HG03045 (cell line): ENCODE results near the gene FTL.

ENCODE experiments used
- ATAC-seq: cut with Tn5 transposase; IDR thresholded peaks from one replicate; pipeline ENCODE4 v1.9.1; 2021; ENCODE audit warnings: mild to moderate bottlenecking, moderate library complexity; ENCODE audit not compliant: unreplicated experiment

FTL gene

GRCh38 chr19:48964205-48965039 is 687 bp upstream of the FTL start:
- no peak for ATAC-seq

- peak; percentile 8 for ATAC-seq
Observed at GRCh38 chr19:48965806-48966540, 864 bp downstream of the FTL start.

DNA sequence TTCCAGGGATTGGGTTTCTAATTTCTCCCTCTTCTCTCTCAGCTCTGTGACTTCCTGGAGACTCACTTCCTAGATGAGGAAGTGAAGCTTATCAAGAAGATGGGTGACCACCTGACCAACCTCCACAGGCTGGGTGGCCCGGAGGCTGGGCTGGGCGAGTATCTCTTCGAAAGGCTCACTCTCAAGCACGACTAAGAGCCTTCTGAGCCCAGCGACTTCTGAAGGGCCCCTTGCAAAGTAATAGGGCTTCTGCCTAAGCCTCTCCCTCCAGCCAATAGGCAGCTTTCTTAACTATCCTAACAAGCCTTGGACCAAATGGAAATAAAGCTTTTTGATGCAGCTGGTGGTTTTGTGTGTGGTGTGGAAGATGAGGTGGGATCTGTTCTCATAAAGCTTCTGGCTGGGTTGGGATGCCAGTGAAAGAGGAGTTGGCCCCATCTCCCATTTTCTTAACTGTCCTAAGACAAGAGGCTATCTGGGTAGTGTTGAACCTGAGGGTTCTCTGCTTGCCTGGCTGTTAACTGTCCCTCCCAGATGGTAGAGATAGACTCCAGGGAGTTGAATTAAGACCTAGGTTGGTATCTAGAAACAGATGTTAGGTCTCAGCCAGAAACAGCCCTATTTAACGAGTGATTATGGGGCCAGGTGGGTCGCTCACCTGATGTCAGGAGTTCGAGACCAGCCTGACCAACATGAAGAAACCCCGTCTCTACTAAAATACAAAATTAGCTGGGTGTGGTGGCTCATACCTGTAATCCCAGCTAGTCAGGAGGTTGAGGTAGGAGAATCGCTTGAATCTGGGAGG is 1.6 kb downstream of the FTL start:
- no peak for ATAC-seq

GRCh38 chr19:48967346-48968178 is 2.5 kb downstream of the FTL start:
- ATAC-seq: no peak

- no peak for ATAC-seq
Observed at GRCh38 chr19:48968179-48968661, 3.1 kb downstream of the FTL start.

DNA sequence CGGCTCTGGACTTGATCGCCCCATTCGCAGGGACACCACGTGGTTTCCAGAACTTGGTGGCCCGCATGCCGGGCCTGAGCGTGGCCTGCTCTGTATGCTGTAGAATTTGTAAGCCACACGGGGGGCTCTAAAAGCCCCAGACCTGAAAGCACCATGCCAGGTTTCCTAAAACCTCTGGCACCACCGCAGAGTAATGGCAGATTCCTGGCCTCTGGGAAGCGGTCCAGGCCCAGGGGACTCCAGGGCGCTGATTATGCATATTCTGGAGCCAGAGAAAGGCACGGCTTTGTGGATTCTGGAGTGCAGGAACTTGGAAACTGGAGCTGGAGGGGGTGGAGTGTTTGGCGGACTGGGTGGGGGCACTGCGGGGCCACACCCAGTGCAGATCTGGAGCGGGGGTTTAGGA is 3.7 kb downstream of the FTL start:
- ATAC-seq: no peak

DNA sequence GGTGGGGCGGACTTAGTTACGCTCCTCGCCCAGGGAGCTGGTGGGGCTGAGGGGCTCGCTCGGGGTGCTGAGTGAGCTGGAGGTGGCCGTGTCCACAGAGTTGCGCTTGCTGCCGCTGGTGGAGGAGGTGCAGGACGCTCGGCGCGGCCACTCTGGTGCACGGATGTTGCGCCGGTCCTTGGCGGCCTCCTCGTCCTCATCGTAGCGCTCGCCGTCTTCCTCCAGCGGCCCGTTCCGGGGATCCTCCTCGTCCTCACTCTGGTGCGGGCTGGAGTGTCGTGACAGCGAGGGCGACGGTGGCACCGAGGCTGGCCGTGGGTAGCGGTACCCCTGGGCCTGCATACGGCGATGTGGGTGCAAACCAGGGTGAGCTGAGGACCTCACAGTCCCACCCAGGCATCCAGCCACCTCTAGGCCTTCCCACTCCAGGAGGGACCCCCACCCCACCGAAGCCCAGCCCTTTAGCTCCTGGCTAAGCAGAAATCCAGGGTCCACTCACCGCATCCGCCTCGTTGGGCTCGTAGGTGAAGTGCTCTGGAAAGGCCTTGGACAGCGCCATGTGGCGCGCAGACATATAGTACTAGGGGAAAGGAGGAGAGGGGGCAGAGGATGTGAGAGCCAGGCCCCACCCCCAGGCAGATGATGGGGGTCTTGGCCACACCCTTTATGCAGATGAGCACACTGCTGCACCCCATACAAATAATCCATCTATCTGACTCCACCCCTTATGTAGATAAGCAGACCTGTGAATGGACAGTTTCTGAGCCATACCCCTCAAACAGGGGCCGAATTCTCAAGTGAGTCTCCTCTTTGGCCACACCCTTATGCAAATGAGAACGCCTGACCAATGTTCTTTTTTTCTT is 4.4 kb downstream of the FTL start:
- no peak for ATAC-seq

DNA sequence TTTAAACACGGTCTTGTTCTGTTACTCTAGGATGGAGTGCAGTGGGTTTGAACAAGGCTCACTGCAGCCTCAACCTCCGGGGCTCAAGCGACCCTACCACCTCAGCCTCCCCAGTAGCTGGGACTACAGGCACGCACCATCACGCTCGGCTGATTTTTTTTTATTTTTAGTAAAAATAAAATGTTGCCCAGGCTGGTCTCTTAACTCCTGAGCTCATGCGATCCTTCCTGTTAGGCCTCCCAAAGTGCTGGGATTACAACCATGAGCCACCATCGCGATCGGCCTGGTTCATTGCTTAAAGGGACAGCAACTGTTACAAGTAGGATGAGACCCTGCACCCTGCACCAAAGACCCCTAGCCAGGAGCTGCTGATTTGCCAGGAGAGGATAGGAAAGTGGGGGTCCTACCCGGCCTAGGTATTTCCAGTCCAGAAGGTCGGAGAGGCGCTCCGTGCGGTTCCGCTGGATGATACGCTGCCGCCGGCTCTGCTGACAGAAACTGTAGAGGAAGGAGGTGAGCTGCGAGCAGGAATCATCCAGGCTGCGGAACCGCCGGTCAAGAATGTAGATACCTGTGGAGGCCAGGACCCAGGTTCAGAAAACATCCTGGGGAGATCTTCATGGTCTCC is 5.1 kb downstream of the FTL start:
- ATAC-seq: no peak

DNA sequence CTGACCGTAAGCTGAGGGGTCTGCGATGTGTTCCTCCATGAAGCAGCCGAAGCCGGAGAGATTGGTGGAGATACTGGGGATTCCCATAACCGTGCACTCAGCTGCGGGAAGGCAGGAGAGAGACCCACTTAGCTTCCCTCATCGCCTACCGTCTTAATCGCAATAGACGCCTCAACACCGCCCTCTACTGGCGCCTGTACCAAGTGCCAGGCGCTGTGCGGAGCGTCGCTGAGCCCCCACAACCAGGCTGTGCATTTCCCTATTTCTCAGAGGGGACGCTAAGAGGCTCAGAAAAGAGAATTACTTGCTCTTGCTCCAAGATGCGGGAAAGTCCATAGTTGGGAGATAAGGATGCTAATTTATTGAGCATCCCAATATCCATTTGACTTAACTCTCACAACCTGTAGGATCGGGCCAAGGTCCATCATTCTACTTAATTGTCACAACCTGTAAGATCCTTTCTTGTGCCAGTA is 5.8 kb downstream of the FTL start:
- no peak for ATAC-seq

GRCh38 chr19:48975947-48976847 is 11.1 kb downstream of the FTL start:
- ATAC-seq: no peak

DNA sequence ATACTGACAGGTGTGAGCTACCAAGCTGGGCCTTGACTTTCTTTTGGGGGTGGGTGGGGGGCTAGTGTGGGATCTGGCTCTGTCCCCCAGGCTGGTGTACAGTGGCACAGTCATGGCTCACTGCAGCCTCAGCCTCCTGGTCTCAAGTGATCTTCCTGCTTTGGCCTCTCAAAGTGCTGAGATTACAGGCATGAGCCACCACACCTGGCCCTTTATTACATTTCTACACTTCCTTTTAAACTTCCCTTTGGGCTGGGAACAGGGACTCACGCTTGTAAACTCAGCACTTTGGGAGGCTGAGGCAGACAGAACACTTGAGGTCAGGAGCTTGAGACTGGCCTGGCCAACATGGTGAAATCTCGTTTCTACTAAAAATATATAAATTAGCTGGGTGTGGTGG is 12.0 kb downstream of the FTL start:
- no peak for ATAC-seq

DNA sequence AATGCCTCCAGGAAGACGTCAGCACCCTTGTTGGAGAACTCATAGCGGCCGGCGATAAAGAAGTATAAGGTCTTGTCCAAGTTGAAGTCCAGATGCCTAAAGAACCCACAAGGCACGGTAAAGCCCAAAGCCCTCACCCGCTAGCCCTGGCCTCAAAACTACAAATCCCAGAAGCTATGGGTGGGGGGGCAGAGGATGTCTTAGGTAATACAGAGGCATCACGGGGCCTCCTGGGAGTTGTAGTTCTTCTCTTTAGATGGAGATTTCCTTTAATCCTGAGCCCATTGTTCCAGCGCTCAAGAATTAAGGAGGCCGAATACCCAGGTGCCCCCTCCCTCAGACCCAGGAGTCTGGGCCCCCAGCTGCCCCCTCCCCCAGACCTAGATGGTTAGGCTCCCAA is 17.2 kb downstream of the FTL start:
- ATAC-seq: no peak

DNA sequence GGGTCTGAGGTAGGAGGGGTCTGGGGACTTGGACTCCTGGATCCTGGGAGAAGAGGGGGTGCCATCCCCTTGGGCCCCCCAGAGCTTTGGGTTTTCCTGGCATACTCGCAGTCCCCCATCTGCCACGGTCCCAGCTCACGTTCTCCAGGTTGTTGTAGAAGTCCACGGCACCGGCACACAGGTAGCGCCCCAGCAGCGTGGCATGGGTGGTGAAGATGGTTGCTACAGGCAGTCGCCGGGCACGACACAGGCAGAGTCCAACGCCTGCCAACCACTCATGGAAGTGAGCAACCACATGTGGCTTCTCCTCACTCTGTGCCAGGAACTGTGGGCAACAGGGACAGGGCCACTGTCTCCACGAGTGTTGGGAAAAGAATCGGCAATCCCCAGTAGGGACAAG is 20.6 kb downstream of the FTL start:
- ATAC-seq: no peak

GRCh38 chr19:48986211-48986610 is 21.1 kb downstream of the FTL start:
- ATAC-seq: no peak

- ATAC-seq: no peak
Observed at GRCh38 chr19:48987323-48987722, 22.2 kb downstream of the FTL start.

DNA sequence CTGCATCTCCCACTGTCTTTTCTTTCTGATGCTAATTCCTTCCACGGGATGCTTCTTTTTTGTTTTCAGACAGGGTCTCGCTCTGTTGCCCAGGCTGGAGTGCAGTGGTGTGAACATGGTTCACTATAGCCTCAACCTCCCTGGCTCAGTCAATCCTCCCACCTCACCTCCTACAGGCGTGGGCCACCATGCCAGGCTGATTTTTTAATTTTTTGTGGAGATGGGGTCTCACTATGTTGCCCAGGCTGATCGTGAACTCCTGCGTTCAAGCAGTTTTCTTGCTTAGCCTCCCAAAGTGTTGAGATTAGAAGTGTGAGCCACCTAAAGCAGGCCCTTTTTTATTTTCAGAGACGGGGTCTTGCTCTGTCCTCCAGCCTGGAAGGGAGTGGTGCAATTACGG is 23.2 kb downstream of the FTL start:
- no peak for ATAC-seq

- ATAC-seq: no peak
Observed at GRCh38 chr19:48988860-48989259, 23.8 kb downstream of the FTL start.

DNA sequence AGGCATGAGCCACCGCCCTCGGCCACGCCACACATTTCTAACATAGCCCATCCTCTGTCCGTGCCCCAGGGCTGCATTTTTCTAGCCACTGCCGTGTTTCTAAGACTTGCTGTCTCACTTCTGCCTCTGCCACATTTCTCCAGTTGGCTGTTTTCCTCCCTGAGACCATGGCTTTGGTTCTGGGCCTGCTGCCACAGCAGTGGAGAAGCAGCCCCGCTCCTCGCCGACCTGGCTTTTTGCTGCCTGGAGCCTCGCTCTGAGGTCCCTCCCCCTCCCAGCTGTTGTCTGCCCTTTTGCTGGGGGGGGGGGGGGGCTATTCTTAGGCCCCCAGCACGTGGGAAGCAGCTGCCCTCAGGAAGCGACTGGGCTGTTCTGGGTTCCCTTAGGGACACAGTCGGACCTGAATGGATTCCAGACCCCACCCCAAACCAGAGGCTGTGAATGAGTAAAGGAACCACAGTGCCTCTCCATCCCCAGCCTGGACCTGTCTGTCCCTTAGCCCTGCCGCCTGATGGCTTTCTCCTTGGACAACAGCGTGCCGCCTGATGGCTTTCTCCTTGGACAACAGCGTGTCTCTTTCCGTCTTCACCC is 24.7 kb downstream of the FTL start:
- ATAC-seq: no peak
